ENCODE data around the gene CRIP1.

The CRIP1 gene

DNA sequence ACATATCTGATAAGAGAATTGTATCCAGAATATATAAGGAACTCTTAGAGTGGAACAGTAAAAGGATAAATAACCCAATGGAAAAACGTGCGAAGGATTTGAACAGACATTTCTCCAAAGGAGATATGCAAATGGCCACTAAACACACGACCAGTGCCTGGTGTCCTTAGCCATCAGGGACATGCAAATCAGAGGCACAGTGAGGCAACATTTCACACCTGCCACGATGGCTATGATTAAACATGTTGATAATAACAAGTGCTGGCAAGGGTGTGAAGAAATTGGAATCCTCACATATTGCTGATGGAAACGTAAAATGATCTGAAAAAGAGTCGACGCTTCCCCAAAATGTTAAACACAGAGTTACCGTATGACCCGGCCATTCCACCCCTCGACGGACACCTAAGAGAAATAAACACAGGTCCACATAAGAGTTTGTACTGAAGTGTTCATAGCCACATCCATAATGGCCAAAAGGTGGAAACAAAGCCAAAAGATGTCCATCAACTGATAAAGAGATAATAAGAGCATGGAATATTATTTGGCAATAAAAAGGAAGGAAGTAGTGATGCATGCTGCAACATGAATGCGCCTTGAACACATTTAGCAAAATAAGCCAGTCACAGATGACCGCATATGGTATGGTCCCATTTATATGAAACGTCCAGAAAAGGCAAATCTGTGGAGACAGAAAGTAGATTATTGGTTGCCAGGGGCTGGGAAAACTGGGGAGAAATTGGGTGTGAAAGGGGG lies 33.4 kb downstream of the CRIP1 start:
- no peak for DNase-seq

GRCh38 chr14:105525326-105525725 lies 38.6 kb downstream of the CRIP1 start:
- DNase-seq = no peak

GRCh38 chr14:105525861-105526775 lies 39.4 kb downstream of the CRIP1 start, which contains the start of gene TMEM121:
Gene TMEM121, plus strand, starts transcription at chr14:105526583. Its CDS starts 2,252 bp downstream, at chr14:105528835.
- no peak for DNase-seq

- no peak for DNase-seq
Observed at GRCh38 chr14:105526776-105527380, 40.2 kb downstream of the CRIP1 start.

GRCh38 chr14:105527381-105527825 lies 40.7 kb downstream of the CRIP1 start:
- DNase-seq = no peak

- DNase-seq = peak; percentile 16
Observed at GRCh38 chr14:105527826-105528585, 41.3 kb downstream of the CRIP1 start.

DNA sequence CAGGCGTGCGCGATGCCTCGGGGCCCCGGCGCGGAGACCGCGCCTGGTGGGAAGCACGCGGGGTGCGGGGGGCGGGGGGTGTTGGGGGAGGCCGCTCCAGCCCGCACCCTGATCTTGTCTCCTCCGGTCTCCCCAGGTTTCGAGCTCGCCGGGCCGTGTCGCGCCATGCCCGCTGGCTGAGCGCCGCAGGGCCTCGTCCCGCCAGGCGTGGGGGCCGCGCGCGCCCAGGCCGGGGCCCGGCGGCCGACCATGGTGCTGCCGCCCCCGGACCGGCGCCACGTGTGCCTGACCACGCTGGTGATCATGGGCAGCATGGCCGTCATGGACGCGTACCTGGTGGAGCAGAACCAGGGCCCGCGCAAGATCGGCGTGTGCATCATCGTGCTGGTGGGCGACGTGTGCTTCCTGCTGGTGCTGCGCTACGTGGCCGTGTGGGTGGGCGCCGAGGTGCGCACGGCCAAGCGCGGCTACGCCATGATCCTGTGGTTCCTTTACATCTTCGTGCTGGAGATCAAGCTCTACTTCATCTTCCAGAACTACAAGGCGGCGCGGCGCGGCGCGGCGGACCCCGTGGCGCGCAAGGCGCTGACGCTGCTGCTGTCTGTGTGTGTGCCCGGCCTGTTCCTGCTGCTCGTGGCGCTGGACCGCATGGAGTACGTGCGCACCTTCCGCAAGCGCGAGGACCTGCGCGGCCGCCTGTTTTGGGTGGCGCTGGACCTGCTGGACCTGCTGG lies 42.1 kb downstream of the CRIP1 start:
- no peak for DNase-seq

GRCh38 chr14:105529319-105529568 lies 42.6 kb downstream of the CRIP1 start:
- DNase-seq = no peak

- DNase-seq = no peak
Observed at GRCh38 chr14:105529569-105530284, 43.0 kb downstream of the CRIP1 start.

DNA sequence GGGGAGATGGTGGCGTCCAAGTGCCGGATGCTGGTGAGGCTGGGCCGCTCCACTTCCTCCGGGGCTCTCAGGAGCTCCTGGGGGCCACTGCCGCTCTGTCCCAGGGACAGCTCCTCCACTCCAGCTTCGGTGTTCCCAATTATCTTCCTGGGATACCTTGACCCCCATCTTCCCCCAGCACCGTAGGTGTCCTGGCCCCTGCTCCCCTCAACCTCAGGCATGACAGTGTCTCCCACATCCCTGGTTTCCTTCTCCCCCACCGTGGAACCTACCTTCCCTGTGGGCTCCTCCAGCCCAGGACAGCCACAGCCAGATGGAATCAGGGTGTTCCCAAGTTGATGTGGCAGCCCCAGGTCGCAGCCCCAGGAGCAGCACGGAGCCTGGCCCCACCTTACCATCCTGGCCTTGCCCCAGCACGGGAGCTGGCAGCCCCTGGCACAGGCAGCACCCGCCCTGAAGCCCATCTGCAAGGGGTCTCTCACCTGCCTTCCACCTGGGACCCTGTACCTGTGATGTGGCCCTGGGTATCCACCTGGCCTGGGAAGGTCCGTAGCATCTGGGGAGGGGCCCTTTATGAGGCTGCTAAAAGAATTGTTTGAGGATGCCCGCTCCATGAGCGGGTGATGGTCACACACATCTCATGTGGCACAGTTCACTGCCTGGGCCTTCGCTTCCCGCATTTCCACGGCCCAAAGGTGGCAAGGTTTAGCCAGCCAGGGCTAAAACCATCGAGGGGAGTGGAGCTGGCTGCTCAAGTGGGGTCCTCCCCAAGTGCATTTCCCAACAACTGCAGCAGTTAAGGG lies 43.8 kb downstream of the CRIP1 start:
- no peak for DNase-seq

DNA sequence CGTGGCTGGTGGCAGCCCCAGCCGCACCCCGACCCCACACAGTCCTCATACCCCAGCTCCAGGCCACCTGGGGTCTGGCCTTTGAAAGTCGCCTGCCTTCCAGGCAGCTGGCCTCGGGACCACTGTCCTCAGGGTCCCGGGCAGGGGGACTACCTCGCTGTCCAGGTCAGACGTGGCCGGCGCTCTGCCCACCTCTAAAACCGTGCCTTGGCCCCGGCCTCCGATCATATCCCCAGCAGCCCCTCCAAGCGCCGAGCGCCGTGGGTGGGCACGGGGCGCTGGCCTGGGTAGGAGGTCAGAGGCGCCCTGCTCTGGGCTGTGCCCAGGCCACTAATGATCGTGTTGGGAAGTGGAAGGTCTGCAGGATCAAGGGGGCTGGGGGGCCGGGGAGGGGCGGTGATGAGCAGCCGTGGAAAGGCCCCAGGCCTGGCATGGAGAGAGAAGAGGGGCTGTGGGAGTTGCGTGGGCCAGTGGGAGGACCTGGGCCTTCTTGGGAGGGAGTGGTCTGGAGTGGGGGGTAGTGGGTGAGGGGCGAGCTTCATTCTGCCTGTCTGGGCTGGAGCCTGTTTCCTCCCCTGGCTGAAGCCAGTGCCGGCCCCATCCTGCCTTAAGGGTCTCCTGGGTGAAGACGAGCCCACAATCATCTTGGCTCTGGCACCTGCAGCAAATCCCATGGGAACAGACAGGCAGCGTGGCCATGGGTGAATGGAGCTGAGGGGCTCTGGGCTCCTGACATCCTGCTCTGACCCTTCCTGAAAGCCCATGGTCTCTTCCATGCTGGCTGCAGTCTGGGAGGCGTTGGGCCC lies 44.6 kb downstream of the CRIP1 start:
- no peak for DNase-seq

DNA sequence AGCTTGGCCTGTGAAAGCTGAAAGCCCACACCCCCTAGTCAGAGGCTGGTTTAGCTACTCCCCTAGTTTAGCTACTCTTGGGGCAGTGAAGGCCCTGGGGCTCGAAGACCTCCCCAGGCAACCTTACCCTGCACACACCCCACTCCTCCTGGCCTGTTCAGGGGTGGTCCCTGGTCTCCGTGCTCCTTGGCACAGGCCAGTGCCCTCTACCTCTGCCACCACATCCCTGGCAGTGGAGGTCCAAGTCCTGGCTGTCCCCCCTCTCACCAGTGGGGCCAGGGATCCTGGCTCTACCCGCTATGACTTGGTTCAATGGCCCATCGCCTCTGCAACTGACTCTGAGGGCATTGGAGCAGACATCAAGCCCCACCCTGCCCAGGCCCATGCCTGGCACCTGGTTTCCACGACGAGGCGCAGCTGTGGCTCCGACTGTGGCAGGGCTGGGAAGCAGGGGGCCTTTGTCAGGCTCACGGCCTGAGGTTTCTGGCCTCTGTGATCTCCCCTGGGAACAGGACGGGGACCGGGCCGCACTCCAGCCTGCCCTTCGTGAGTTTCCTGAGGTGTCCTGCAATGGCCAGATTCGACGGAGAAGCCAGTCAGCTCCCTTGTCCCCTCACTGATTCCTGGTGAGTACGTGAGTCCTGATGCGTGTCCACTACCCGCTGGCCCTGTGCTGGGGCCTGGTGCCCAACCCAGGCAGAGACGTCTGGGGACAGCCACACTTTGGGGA lies 45.4 kb downstream of the CRIP1 start:
- DNase-seq = no peak

DNA sequence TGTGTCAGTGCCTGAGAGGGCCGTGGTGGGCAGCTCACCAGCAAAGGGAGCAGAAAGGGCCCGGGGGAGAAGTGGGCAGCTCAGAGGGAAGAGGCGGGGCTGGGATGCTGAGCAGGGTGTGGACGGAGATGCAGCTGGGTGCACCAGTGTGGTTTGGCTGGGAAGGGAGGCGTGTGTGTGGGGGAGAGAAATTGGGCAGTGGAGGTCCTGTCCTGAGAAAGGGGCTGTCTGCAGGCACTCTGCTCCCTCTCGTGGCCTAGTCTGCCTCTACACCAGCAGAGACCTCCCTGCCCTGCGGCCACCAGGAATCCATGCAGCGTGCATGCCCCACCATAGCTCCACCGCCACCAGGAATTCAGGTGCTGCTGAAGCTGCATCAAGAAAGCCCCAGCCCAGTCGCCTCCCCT lies 46.1 kb downstream of the CRIP1 start:
- DNase-seq = no peak

DNA sequence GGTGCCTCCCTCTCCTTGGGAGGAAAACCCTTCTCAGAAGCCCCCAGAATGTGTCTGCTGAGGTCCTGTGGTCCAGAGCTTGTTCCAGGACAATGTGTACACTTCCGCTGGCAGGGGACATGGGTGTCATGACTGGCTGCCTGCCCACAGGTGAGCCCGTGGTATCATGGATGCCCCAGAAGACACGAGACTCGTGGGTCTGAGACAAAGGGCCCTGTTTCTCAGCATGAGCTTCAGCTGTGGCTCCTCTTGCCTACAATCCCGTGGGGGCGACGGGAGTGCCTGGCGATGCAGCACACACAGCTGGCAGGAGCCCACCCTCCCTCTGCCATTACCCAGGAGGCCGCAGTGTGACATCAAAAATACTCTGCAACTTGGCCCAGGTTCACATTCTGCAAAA lies 46.7 kb downstream of the CRIP1 start:
- DNase-seq = no peak

GRCh38 chr14:105533811-105534498 lies 47.3 kb downstream of the CRIP1 start:
- no peak for DNase-seq

GRCh38 chr14:105534586-105534985 lies 47.9 kb downstream of the CRIP1 start:
- no peak for DNase-seq

DNA sequence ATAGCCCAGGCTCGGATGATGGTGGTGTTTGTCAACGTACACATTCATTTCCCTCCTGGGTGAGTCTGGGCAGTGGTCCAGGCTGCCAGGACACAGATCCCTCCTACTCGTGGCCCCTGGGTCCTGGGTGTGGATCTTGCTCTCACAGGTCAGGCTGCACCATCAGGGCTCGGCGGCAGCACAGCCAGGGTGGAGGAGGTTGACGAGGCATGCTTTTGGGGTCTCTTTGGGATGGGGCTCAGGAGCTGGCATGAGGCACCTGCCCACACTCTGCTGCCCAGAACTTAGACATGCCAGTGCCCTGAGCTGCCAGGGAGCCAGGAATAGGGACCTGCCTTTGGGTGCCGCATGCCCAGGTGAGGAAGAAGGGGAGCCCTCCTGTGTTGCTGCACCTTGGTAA lies 49.4 kb downstream of the CRIP1 start:
- no peak for DNase-seq
